Measurements from ENCODE around the gene NPIPB13.
"Not testable (repeated sequence)": the region's sequence is repeated elsewhere in the genome, so short reads cannot be mapped to it uniquely, and the experiment has no call there.

NPIPB13 gene

DNA sequence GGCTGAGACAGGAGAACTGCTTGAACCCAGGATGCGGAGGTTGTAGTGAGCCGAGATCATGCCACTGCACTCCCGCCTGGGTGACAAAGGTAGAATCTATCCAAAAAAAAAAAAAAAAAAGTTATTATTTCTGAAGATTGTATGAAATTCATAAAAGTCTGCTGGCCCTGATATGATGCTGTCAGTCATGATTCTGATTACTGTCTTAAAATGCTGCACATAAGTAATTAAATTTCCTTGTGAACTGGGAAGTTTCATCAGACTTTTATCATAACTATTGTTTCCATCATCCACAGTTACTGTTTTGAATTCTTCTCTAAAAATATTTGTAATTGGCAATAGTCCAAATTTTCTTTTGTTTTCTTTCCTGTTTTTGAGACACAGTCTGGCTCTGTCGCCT, at the start of gene NPIPB13:
Gene NPIPB13, minus strand, starts transcription at position 101 of the 400 bp plus-strand sequence. CDS start 2,906 bp downstream, outside the sequence.
- DNase-seq (ENCODE audit: low read depth in 1 of 2, low spot score in 1 of 2); in situ Hi-C loops (cut with HindIII; ENCODE audit: low pct_unique_long_range_greater_than_20kb, low sequenced_read_pairs): not testable (repeated sequence)

DNA sequence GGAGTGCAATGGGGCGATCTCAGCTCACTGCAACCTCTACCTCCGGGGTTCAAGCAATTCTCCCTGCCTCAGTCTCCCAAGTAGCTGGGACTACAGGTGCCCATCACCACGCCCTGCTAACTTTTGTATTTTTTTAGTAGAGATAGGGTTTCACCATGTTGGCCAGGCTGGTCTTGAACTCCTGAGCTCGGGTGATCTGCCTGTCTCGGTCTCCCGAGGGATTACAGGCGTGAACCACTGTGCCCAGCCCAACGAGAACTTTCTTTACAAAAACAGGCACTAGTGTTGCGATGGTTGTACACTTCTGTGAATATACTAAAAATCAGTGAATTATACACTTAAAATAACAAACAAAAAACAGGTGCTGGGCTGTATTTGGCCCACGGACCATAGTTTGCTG, 34.1 kb upstream of the NPIPB13 start:
- in situ Hi-C loops (cut with HindIII; ENCODE audit: low pct_unique_long_range_greater_than_20kb, low sequenced_read_pairs); DNase-seq (ENCODE audit: low read depth in 1 of 2, low spot score in 1 of 2): not testable (repeated sequence)

DNA sequence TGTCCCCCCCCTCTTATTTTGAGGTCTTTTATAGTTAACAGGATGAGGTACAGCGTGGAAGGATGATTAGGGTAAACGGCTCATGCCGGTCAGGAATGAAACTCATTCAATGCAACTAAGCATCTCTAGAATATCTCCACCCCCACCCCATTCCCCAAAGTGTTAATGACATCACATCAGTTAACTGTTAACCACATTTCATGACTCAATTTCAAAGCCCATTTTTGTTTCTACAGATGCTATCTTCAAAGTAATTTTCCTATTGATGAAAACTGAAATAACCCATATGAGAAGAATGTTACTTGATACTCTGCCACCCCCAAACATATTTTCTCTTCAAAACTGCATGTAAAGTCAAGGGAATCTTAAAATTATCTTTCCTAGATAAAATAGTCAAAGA, 30.2 kb upstream of the NPIPB13 start:
- in situ Hi-C loops (cut with HindIII; ENCODE audit: low pct_unique_long_range_greater_than_20kb, low sequenced_read_pairs); DNase-seq (ENCODE audit: low read depth in 1 of 2, low spot score in 1 of 2): not testable (repeated sequence)

DNA sequence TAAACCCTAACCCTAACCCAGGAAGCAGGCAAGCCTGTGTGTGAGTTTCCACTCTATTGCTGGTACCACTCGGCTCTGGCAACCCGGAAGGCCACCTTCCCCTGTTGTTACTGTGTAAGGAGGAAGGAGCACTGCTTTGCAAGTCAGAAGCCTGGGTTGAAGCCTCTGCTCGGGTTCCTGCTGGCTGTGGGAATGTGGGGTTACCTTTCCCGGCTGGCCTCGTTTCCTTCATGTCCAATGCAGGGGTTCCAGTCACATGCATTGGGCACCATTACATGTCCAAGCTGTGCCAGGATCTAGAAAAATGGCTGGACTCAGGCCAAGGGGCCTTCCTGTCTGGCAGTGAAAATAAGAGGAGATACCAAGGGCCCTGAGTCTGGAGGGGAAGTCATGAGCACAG, 31.2 kb downstream of the NPIPB13 start:
- DNase-seq (ENCODE audit: low read depth in 1 of 2, low spot score in 1 of 2): not testable (repeated sequence)

DNA sequence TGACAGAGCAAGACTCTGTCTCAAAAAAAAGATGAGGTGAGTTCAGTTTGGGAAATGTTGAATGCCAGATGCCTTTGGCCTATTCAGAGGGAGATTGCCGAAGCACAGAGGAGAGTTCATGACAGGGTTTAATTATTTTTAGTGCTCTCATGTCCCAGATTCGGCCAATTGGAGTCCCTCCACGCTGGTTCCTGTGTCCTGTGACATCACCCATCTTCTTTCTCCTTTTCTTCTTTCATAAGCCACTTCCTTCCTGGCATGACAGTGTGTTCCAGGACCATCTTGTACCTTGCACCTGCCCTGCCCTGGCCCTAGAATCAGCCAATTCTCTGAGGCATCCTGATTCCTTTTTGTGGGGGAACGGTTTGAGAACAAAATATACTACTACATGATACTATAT, 36.9 kb downstream of the NPIPB13 start:
- DNase-seq (ENCODE audit: low read depth in 1 of 2, low spot score in 1 of 2); in situ Hi-C loops (cut with HindIII; ENCODE audit: low pct_unique_long_range_greater_than_20kb, low sequenced_read_pairs): not testable (repeated sequence)

More for the DNA sequence above, 31.2 kb downstream of the NPIPB13 start:
- in situ Hi-C loops (cut with HindIII; ENCODE audit: low pct_unique_long_range_greater_than_20kb, low sequenced_read_pairs): not testable (repeated sequence)

DNA sequence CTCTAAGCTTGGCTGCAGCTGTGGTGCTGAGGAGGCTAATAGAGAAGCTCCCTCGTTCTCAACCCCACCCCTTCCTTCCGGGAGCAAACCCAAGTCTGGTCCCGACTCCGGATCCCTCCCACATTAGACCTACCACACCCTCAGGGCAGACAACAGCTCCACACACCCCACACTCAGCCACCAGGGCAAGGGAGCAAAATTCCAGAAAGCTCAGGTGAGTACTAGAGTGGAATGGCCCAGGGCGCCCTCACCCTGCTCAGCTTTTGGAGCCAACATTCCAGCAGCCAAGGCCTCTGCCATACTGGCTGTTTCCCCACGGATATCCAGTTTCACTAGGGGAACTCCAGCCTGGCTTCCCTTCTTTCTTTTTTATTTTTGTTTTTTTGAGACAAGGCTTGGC, 39.2 kb downstream of the NPIPB13 start:
- in situ Hi-C loops (cut with HindIII; ENCODE audit: low pct_unique_long_range_greater_than_20kb, low sequenced_read_pairs); DNase-seq (ENCODE audit: low read depth in 1 of 2, low spot score in 1 of 2): not testable (repeated sequence)

DNA sequence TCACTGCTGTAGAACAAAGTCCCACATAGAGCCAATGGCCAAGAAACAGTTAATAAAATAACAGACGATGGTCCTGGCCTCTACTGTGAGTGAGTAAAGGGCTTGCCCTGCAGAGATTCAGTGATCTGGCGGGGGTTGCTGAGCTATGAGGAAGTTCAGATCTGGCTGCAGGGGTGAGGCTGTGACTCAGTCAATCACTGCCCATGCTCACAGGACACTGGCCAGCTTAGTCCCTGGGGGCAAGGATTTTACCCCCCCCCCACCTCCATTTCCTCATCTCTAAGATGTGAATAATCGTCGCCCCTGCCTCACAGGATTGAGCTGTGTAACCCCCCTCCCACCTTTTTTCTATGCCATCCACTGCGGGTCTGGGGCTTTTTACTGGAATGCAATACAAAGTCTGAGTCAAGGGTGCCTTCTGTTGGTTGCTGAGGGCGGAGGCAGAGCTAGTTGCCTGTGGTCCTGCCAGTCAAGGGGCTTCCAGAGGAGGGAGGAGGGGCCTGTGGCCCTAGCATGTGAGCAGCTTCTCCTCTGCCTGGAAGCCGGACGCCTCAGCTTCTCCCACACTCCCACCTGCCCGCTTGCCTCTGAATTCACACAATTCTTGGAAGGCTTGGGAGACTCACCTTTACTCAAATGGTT, 41.1 kb downstream of the NPIPB13 start:
- in situ Hi-C loops (cut with HindIII; ENCODE audit: low pct_unique_long_range_greater_than_20kb, low sequenced_read_pairs): not testable (repeated sequence)

DNA sequence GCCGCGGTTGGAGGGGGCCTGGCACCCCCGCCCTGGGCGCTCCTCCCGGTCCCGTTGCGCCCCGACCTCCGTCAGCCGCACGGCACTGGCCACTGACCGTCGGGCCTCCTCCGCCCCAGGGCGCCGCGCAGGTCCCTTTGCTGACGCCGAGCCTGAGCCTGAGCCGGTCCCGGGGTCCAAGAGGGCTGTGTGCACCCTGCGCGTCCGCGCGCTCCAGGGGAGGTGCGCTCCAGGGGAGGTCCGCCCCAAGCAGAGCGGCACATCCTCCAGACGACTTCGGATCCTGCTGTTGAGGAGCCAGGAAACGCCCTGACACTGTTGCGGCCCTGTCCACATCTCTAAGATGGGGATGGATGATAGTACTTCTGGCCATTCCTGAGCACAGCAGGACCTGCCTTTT, 42.0 kb downstream of the NPIPB13 start:
- in situ Hi-C loops (cut with HindIII; ENCODE audit: low pct_unique_long_range_greater_than_20kb, low sequenced_read_pairs); DNase-seq (ENCODE audit: low read depth in 1 of 2, low spot score in 1 of 2): not testable (repeated sequence)

More for the DNA sequence above, 41.1 kb downstream of the NPIPB13 start:
- DNase-seq (ENCODE audit: low read depth in 1 of 2, low spot score in 1 of 2): not testable (repeated sequence)

DNA sequence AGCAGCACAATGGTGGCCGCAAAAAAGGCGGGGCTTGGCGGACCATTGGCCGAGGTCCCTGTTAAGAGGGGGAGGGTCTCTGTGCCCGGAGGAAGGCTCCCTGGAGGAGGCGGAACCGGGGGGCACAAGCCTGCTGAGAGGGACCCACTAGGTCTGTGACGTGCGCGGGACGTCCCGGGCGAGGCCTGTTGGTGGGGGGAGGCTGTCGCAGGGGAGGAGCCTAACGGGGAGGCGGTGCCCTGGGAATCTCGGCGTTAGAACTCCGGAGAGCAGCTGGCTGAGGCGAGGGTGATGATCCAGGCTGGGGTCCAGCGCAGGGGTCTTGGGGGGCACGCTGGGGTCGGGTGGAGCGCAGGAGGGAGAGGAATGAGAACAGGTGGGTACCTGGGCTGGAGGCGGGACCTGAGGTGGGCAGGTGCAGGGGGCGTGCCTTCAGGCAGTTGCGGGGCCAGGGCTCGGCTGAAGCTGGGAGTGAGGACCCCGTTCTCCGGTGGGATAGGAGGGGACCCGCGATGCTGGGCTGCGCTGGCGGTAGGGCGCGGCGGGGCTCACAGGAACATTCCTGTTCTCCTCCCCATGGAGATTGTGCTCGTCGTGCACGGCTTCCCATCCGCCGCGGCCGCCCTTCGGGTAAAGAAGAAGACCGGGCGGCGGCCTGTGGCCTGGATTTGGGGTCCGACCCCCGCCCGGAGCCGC, 42.6 kb downstream of the NPIPB13 start:
- in situ Hi-C loops (cut with HindIII; ENCODE audit: low pct_unique_long_range_greater_than_20kb, low sequenced_read_pairs): not testable (repeated sequence)

DNA sequence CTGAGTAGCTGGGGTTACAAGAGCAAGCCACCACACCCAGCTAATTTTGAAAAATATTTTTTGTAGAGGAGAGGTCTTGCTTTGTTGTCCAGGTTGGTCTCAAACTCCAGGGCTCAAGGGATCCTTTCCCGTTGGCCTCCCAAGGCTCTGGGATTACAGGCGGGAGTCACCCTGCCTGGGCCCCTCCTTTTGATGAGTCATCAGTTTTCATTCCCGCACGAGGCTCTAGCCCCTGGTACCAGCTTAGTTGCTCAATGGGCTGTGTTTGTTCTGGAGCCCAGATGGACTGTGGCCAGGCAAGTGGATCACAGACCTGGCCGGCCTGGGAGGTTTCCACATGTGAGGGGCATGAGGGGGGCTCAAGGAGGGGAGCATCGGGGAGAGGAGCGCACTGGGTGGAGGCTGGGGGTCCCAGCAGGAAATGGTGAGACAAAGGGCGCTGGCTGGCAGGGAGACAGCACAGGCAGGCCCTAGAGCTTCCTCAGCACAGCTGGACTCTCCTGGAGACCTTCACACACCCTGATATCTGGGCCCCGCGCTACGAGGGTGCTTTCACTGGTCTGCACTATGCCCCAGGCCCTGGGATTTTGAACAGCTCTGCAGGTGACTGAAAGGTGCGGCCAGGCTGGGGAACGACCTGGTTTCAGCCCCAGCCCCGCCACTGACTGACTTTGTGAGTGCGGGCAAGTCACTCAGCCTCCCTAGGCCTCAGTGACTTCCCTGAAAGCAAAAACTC, 48.5 kb downstream of the NPIPB13 start:
- DNase-seq (ENCODE audit: low read depth in 1 of 2, low spot score in 1 of 2); in situ Hi-C loops (cut with HindIII; ENCODE audit: low pct_unique_long_range_greater_than_20kb, low sequenced_read_pairs): not testable (repeated sequence)

More for the DNA sequence above, 42.6 kb downstream of the NPIPB13 start:
- DNase-seq (ENCODE audit: low read depth in 1 of 2, low spot score in 1 of 2): not testable (repeated sequence)

DNA sequence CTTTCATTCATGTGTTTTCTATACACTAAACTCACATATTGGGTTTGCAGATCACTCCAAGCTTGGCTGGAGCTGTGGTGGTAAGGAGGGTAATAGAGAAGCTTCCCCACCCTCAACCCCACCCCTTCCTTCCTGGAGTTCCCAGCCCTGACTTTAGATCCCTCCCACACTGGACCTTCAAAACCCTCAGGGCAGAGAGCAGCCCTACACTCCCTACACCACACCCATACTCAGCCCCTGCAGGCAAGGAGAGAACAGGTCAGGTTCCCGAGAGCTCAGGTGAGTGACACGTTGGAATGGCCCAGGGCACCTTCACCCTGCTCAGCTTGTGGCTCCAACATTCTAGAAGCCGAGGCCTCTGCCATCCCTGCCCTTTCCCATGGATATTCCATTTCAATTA, 49.2 kb downstream of the NPIPB13 start, which contains the start of gene SULT1A3:
Gene SULT1A3, plus strand, starts transcription at position 207 of the 400 bp plus-strand sequence. CDS start 1,474 bp downstream, outside the sequence.
- DNase-seq (ENCODE audit: low read depth in 1 of 2, low spot score in 1 of 2); in situ Hi-C loops (cut with HindIII; ENCODE audit: low pct_unique_long_range_greater_than_20kb, low sequenced_read_pairs): not testable (repeated sequence)

Measured in T47D (cell line).